ENCODE results near the gene SLC35C1.

GRCh38 chr11:45768486-45768885, 36.5 kb upstream of the SLC35C1 start:
- TF ChIP-seq, protein P1, sequence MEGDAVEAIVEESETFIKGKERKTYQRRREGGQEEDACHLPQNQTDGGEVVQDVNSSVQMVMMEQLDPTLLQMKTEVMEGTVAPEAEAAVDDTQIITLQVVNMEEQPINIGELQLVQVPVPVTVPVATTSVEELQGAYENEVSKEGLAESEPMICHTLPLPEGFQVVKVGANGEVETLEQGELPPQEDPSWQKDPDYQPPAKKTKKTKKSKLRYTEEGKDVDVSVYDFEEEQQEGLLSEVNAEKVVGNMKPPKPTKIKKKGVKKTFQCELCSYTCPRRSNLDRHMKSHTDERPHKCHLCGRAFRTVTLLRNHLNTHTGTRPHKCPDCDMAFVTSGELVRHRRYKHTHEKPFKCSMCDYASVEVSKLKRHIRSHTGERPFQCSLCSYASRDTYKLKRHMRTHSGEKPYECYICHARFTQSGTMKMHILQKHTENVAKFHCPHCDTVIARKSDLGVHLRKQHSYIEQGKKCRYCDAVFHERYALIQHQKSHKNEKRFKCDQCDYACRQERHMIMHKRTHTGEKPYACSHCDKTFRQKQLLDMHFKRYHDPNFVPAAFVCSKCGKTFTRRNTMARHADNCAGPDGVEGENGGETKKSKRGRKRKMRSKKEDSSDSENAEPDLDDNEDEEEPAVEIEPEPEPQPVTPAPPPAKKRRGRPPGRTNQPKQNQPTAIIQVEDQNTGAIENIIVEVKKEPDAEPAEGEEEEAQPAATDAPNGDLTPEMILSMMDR (IDR thresholded peaks at IDR 0.05): no peak
- TF ChIP-seq NFYB (CRISPR knock-in tag; conservative IDR thresholded peaks at IDR 0.05; ENCODE audit: low read depth) (no peak), KAT7 (CRISPR knock-in tag; IDR thresholded peaks at IDR 0.05; ENCODE audit: borderline replicate concordance) (no peak), MAX (CRISPR knock-in tag; IDR thresholded peaks at IDR 0.05) (no peak), ZNF138 (CRISPR knock-in tag; conservative IDR thresholded peaks at IDR 0.05) (no peak), ARID4B (CRISPR knock-in tag; IDR thresholded peaks at IDR 0.05; ENCODE audit: borderline replicate concordance) (no peak), MXD4 (CRISPR knock-in tag; IDR thresholded peaks at IDR 0.05; ENCODE audit: borderline replicate concordance) (no peak)
- TF ChIP-seq, protein P2, sequence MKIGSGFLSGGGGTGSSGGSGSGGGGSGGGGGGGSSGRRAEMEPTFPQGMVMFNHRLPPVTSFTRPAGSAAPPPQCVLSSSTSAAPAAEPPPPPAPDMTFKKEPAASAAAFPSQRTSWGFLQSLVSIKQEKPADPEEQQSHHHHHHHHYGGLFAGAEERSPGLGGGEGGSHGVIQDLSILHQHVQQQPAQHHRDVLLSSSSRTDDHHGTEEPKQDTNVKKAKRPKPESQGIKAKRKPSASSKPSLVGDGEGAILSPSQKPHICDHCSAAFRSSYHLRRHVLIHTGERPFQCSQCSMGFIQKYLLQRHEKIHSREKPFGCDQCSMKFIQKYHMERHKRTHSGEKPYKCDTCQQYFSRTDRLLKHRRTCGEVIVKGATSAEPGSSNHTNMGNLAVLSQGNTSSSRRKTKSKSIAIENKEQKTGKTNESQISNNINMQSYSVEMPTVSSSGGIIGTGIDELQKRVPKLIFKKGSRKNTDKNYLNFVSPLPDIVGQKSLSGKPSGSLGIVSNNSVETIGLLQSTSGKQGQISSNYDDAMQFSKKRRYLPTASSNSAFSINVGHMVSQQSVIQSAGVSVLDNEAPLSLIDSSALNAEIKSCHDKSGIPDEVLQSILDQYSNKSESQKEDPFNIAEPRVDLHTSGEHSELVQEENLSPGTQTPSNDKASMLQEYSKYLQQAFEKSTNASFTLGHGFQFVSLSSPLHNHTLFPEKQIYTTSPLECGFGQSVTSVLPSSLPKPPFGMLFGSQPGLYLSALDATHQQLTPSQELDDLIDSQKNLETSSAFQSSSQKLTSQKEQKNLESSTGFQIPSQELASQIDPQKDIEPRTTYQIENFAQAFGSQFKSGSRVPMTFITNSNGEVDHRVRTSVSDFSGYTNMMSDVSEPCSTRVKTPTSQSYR (CRISPR knock-in tag; IDR thresholded peaks at IDR 0.05): no peak
- TF ChIP-seq, protein P3, sequence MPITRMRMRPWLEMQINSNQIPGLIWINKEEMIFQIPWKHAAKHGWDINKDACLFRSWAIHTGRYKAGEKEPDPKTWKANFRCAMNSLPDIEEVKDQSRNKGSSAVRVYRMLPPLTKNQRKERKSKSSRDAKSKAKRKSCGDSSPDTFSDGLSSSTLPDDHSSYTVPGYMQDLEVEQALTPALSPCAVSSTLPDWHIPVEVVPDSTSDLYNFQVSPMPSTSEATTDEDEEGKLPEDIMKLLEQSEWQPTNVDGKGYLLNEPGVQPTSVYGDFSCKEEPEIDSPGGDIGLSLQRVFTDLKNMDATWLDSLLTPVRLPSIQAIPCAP (CRISPR knock-in tag; IDR thresholded peaks at IDR 0.05): no peak
- TF ChIP-seq, protein P4, sequence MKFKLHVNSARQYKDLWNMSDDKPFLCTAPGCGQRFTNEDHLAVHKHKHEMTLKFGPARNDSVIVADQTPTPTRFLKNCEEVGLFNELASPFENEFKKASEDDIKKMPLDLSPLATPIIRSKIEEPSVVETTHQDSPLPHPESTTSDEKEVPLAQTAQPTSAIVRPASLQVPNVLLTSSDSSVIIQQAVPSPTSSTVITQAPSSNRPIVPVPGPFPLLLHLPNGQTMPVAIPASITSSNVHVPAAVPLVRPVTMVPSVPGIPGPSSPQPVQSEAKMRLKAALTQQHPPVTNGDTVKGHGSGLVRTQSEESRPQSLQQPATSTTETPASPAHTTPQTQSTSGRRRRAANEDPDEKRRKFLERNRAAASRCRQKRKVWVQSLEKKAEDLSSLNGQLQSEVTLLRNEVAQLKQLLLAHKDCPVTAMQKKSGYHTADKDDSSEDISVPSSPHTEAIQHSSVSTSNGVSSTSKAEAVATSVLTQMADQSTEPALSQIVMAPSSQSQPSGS (CRISPR knock-in tag; IDR thresholded peaks at IDR 0.05; ENCODE audit: borderline replicate concordance, low read depth): no peak

All from WTC11 (cell line).